22Rv1 (cell line): ENCODE measurements around the gene BRI3.

Source experiments
- H3K27ac ChIP-seq: fragments of 450-650 bp; 2 replicates; pipeline ENCODE4 v1.5.1; 2017
- CTCF ChIP-seq: fragments of 450-650 bp; IDR thresholded peaks from 2 replicates; pipeline ENCODE4 v1.5.1; 2017; ENCODE audit warnings: mild to moderate bottlenecking
- ZFX ChIP-seq: fragments of 450-650 bp; IDR thresholded peaks from 2 replicates; pipeline ENCODE4 v1.6.1; 2017; ENCODE audit warnings: antibody characterized with exemption, borderline replicate concordance

Gene BRI3

GRCh38 chr7:98341106-98341505 is 59.6 kb downstream of the BRI3 start:
- TF ChIP-seq ZFX: no peak
- TF ChIP-seq CTCF: no peak
- no peak overlapping the region for H3K27ac ChIP-seq
